GM12878 (cell line): ENCODE results near the gene KRT86. TPM values are rescaled to one million over a fixed set of nuclear protein-coding genes. Genes with fewer than 3 reads are reported as not detected.

Experiments
- ATAC-seq: fragments of 200-7000 bp; cut with Tn5 transposase; 3 replicates; pipeline ENCODE4 v1.9.1; 2020; ENCODE audit warnings: mild to moderate bottlenecking, moderate library complexity
- BruUV-seq: library from RNA; stranded (reverse); fragments of 400-500 nt; replicated peaks from 2 replicates; lab custom pipeline; 2021; lab: Mats Ljungman, UMichigan
- CTCF ChIA-PET: fragments of 300-600 bp; sonication (Branson Sonifier 250); formaldehyde crosslinking; extraction: SDS; loops from one replicate; lab custom pipeline; 2021; ENCODE audit warnings: inconsistent platforms; lab: Yijun Ruan, JAX
- POLR2A ChIA-PET: fragments of 350-600 bp; formaldehyde crosslinking; extraction: SDS; loops from one replicate; lab custom pipeline; 2021; ENCODE audit warnings: inconsistent platforms; lab: Charles Lee
- RAD21 ChIA-PET: fragments of 300-600 bp; sonication (Branson Sonifier 250); formaldehyde crosslinking; loops from one replicate; lab custom pipeline; 2023; ENCODE audit warnings: antibody characterized with exemption; ENCODE audit not compliant: unreplicated experiment; lab: Charles Lee
- SMC1A ChIA-PET: fragments of 300-600 bp; sonication (Branson Sonifier 250); formaldehyde crosslinking; loops from one replicate; lab custom pipeline; 2023; ENCODE audit not compliant: unreplicated experiment, uncharacterized antibody; lab: Charles Lee
- DNase-seq: peaks from one replicate; pipeline ENCODE4 v3.0.0-alpha.2; 2011; ENCODE audit warnings: low read depth, low spot score
- FAIRE-seq: peaks from 3 replicates; lab custom pipeline; 2011; peaks lifted over from hg19 to GRCh38; lab: Jason Lieb, UNC
- H2AFZ ChIP-seq: 2 replicates; pipeline ENCODE4 v1.6.0; 2011; ENCODE audit warnings: low read depth, low read length, control low read depth; ENCODE audit not compliant: control insufficient read depth
- H3K27ac ChIP-seq: 2 replicates; pipeline ENCODE4 v1.5.1; 2011; ENCODE audit warnings: control low read depth; ENCODE audit not compliant: control insufficient read depth, insufficient read depth
- H3K27me3 ChIP-seq, 2 experiments: replicated peaks in 1 of 2; 2 replicates each; pipeline versions ENCODE4 v1.6.0 to v1.6.1; 2011; ENCODE audit warnings: low read length in 1 of 2; ENCODE audit not compliant: control insufficient read depth in 2 of 2, insufficient read depth in 2 of 2
- H3K36me3 ChIP-seq, 2 experiments: 2 replicates each; pipeline ENCODE4 v1.5.1; 2011; ENCODE audit warnings: low read length in 1 of 2; ENCODE audit not compliant: control insufficient read depth in 2 of 2, insufficient read depth in 2 of 2
- H3K4me1 ChIP-seq: 2 replicates; pipeline ENCODE4 v1.6.1; 2011; ENCODE audit warnings: mild to moderate bottlenecking, low read length, moderate library complexity, mixed read lengths; ENCODE audit not compliant: control insufficient read depth, insufficient read depth
- H3K4me2 ChIP-seq: 2 replicates; pipeline ENCODE4 v1.6.0; 2011; ENCODE audit warnings: control low read depth; ENCODE audit not compliant: control insufficient read depth, insufficient read depth
- H3K4me3 ChIP-seq: fragments of 200-600 bp; sonication (generic); 2 replicates; pipeline ENCODE4 v1.5.1; 2016
- H3K79me2 ChIP-seq: 2 replicates; pipeline ENCODE4 v1.6.0; 2011; ENCODE audit warnings: low read length; ENCODE audit not compliant: control insufficient read depth, insufficient read depth
- H3K9ac ChIP-seq: 2 replicates; pipeline ENCODE4 v1.8.0; 2011; ENCODE audit warnings: low read length, control low read depth, mixed read lengths; ENCODE audit not compliant: control insufficient read depth, insufficient read depth
- H3K9me3 ChIP-seq: replicated peaks from 3 replicates; pipeline ENCODE4 v1.5.1; 2011; ENCODE audit warnings: mild to moderate bottlenecking, low read length; ENCODE audit not compliant: control insufficient read depth, insufficient read depth
- H4K20me1 ChIP-seq: 2 replicates; pipeline ENCODE4 v1.6.0; 2011; ENCODE audit not compliant: control insufficient read depth, insufficient read depth
- HDAC2 ChIP-seq: fragments of 200-600 bp; sonication (generic); IDR thresholded peaks from 2 replicates; pipeline ENCODE4 v1.6.1; 2017
- HDGF ChIP-seq: fragments of 450-650 bp; IDR thresholded peaks from 2 replicates; pipeline ENCODE4 v1.6.1; 2016; ENCODE audit warnings: antibody characterized with exemption
- IKZF1 ChIP-seq: fragments of 450-650 bp; conservative IDR thresholded peaks from 2 replicates; pipeline ENCODE4 v1.6.1; 2017; ENCODE audit warnings: antibody characterized with exemption, mild to moderate bottlenecking
- JUNB ChIP-seq: IDR thresholded peaks from 2 replicates; pipeline ENCODE4 v1.6.1; 2016; ENCODE audit warnings: antibody characterized with exemption, mild to moderate bottlenecking
- NBN ChIP-seq: fragments of 450-650 bp; IDR thresholded peaks from 2 replicates; pipeline ENCODE4 v1.6.1; 2016
- NR2C1 ChIP-seq: fragments of 450-650 bp; IDR thresholded peaks from 2 replicates; pipeline ENCODE4 v1.6.1; 2017; ENCODE audit warnings: antibody characterized with exemption, mild to moderate bottlenecking, moderate library complexity
- PAX5 ChIP-seq: IDR thresholded peaks from 2 replicates; pipeline ENCODE4 v1.6.1; 2011; ENCODE audit warnings: low read depth, low read length, borderline replicate concordance
- POU2F2 ChIP-seq: IDR thresholded peaks from 3 replicates; pipeline ENCODE4 v1.6.1; 2011; ENCODE audit warnings: low read depth, mild to moderate bottlenecking, low read length, borderline replicate concordance
- RAD21 ChIP-seq: IDR thresholded peaks from 2 replicates; pipeline ENCODE4 v1.6.1; 2011; ENCODE audit warnings: mild to moderate bottlenecking, low read depth, low read length, moderate library complexity; ENCODE audit not compliant: insufficient read depth
- SP1 ChIP-seq: IDR thresholded peaks from one replicate; pipeline ENCODE4 v1.6.1; 2011; ENCODE audit warnings: low read depth, low read length
- SREBF1 ChIP-seq: IDR thresholded peaks from 2 replicates; pipeline ENCODE4 v1.6.1; 2012; ENCODE audit warnings: mild to moderate bottlenecking, low read length
- WRNIP1 ChIP-seq: IDR thresholded peaks from 2 replicates; pipeline ENCODE4 v1.6.1; 2011; ENCODE audit warnings: low read depth, low read length, improper control_type of control experiment, borderline replicate concordance
- WGBS: methylation state at CpG from one replicate; pipeline ENCODE4 v1.1.6; 2016; ENCODE audit warnings: low lambda C conversion rate; ENCODE audit not compliant: insufficient replicate concordance, insufficient coverage; ENCODE audit errors: missing lambda C conversion rate; 5-methylcytosine and 5-hydroxymethylcytosine counted together
- in situ Hi-C: fragments of 300-500 bp; cut with MboI; formaldehyde crosslinking; loops from 9 replicates; pipeline ENCODE4 v1.14.3; 2018; ENCODE audit warnings: mixed read lengths
- intact Hi-C: fragments of 100-400 bp; cut with micrococcal nuclease; formaldehyde crosslinking; loops from one replicate; pipeline ENCODE4 v1.14.2; 2022; ENCODE audit not compliant: unreplicated experiment
- polyA plus RNA-seq, 11 experiments: library from polyadenylated mRNA; depleted of rRNA in 4 of 11; unstranded in 6 of 11; stranded (reverse) in 5 of 11; fragments of >200 nt; fragmentation: Nextera tagmentation in 4 of 11; fragmentation: Illumina TruSeq in 1 of 11; extraction: Ambion mirVana in 4 of 11; extraction: Trizol in 1 of 11; gene quantifications; 1 replicate in 1 of 11; 2 replicates in 10 of 11; pipeline versions ENCODE4 v1.2.1 to v1.2.3, GENCODE V29; 2011 to 2016; ENCODE audit warnings: inconsistent platforms in 2 of 11, missing spikeins in 2 of 11, low read depth in 1 of 11
- total RNA-seq, 4 experiments: library from RNA; depleted of rRNA in 3 of 4; stranded (reverse); fragments of >200 nt in 3 of 4; fragmentation: Illumina TruSeq in 1 of 4; extraction: Trizol in 1 of 4; gene quantifications; 2 replicates each; pipeline versions ENCODE4 v1.2.1 to v1.2.3, GENCODE V29; 2013 to 2021
- TF ChIP-seq, protein P1 (sequence below): fragments of 450-650 bp; IDR thresholded peaks from 2 replicates; pipeline ENCODE4 v1.6.1; 2016; ENCODE audit warnings: mild to moderate bottlenecking, moderate library complexity, borderline replicate concordance
- TF ChIP-seq, protein P2 (sequence below): fragments of 450-650 bp; IDR thresholded peaks from 2 replicates; pipeline ENCODE4 v1.6.1; 2018; ENCODE audit warnings: borderline replicate concordance, mild to moderate bottlenecking; ENCODE audit not compliant: partially characterized antibody
- TF ChIP-seq, protein P3 (sequence below): fragments of 450-650 bp; IDR thresholded peaks from 2 replicates; pipeline ENCODE4 v1.6.1; 2017; ENCODE audit warnings: mild to moderate bottlenecking

KRT86 gene
- total and polyA plus RNA-seq, 10 of the 15 experiments (the other 5 are each of a cell fraction or from before 2014, with no cell fraction given) = 0.11 to 0.54 (median 0.18) TPM; not detected in 4

DNA sequence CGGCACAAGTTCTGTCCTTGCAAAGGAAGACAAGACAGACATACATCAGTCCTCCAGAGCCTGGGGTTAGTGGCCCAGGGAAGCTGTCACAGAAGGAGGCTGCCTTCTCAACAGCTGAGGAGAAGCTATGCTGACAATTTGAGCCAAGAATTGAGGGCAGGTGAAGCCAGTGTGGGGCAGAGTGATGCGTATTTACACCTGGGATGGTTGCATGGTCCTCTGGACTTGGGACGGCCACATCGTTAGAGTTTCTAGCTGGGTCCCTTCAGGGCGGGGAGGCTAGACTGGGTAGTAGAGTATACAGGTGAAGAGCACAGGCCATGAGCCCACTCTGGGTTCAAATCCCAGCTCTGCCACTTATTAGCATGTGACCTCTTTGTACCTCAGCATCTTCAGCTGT is 76.3 kb downstream of the KRT86 start (continued):
- TF ChIP-seq, protein P1, sequence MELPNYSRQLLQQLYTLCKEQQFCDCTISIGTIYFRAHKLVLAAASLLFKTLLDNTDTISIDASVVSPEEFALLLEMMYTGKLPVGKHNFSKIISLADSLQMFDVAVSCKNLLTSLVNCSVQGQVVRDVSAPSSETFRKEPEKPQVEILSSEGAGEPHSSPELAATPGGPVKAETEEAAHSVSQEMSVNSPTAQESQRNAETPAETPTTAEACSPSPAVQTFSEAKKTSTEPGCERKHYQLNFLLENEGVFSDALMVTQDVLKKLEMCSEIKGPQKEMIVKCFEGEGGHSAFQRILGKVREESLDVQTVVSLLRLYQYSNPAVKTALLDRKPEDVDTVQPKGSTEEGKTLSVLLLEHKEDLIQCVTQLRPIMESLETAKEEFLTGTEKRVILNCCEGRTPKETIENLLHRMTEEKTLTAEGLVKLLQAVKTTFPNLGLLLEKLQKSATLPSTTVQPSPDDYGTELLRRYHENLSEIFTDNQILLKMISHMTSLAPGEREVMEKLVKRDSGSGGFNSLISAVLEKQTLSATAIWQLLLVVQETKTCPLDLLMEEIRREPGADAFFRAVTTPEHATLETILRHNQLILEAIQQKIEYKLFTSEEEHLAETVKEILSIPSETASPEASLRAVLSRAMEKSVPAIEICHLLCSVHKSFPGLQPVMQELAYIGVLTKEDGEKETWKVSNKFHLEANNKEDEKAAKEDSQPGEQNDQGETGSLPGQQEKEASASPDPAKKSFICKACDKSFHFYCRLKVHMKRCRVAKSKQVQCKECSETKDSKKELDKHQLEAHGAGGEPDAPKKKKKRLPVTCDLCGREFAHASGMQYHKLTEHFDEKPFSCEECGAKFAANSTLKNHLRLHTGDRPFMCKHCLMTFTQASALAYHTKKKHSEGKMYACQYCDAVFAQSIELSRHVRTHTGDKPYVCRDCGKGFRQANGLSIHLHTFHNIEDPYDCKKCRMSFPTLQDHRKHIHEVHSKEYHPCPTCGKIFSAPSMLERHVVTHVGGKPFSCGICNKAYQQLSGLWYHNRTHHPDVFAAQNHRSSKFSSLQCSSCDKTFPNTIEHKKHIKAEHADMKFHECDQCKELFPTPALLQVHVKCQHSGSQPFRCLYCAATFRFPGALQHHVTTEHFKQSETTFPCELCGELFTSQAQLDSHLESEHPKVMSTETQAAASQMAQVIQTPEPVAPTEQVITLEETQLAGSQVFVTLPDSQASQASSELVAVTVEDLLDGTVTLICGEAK = no peak

DNA sequence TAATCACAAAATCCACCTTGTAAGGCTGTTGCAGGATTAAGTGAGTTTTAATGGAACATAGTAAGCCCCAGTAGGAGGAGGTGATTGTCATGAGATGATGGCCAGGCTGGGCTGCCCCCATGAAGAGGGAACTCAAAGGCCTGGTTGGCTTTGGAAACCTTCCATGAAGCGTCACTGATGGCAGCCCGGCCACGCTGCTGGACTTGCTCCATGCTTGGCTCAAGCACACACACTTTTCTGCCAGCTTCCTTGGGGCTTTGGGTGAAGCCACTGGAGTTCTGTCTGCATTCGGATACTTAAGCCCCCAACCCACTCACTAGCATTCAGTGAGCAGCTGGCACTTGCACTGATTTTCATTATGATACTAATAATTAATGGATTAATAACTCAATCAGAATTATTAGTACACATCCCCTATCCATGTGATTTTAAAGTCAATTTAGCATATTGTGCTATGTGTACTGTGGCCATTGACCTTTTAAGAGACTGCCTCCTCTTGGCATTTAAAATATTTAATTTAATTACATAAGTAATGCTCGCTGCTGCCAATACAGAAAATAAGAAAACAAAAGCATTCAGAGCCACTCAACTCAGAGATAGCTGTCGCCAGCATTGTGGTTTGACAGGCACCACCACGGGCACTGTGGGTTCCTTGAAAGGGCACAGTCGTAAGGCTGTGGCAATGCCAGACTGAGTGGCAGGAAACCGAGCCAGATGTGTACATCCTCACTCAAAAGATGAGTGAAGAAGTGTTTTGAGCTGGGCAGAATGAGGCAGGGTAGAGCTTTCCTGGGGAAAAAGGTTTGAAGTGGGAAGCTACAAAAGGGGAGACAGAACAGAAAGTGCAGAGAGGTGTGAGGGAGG is 77.0 kb downstream of the KRT86 start:
- no peak overlapping the region for H3K4me2 ChIP-seq
- H3K27me3 ChIP-seq = peaks cover 0 to 3% of the 10 kb centered on the region in 2 experiments; a peak in 1 of 4 replicates
- 16% methylated on average over 9 of the region's 9 CpGs for WGBS
- ChIA-PET RAD21 (no interaction called here), CTCF (interaction anchor here (1.1 to 1.8 kb wide), 2 partner anchors 10 to 14 kb away, joined by 3 to 8 read pairs; no protein-coding TSS in a partner anchor), POLR2A (no interaction called here), SMC1A (no interaction called here)
- in situ Hi-C loops (no loop called here), intact Hi-C loops (no loop called here)
- H3K79me2 ChIP-seq = no peaks in the 10 kb centered on the region
- ATAC-seq = no peak
- no peak overlapping the region for H2AFZ ChIP-seq
- BruUV-seq = no TSS peak
- H3K27ac ChIP-seq = no peak overlapping the region
- no peaks in the 10 kb centered on the region for H3K36me3 ChIP-seq
- H3K9ac ChIP-seq = no peak overlapping the region
- DNase-seq = no peak
- no peak overlapping the region for H3K4me3 ChIP-seq
- no peak for FAIRE-seq
- H3K9me3 ChIP-seq = no peaks in the 10 kb centered on the region
- H3K4me1 ChIP-seq = no peaks in the 10 kb centered on the region
- no peaks in the 10 kb centered on the region for H4K20me1 ChIP-seq
- TF ChIP-seq WRNIP1 = no peak
- no peak for TF ChIP-seq POU2F2
- TF ChIP-seq HDGF = no peak
- no peak for TF ChIP-seq NR2C1
- no peak for TF ChIP-seq RAD21
- TF ChIP-seq PAX5 = no peak
- TF ChIP-seq NBN = no peak
- TF ChIP-seq SREBF1 = no peak
- TF ChIP-seq, protein P2, sequence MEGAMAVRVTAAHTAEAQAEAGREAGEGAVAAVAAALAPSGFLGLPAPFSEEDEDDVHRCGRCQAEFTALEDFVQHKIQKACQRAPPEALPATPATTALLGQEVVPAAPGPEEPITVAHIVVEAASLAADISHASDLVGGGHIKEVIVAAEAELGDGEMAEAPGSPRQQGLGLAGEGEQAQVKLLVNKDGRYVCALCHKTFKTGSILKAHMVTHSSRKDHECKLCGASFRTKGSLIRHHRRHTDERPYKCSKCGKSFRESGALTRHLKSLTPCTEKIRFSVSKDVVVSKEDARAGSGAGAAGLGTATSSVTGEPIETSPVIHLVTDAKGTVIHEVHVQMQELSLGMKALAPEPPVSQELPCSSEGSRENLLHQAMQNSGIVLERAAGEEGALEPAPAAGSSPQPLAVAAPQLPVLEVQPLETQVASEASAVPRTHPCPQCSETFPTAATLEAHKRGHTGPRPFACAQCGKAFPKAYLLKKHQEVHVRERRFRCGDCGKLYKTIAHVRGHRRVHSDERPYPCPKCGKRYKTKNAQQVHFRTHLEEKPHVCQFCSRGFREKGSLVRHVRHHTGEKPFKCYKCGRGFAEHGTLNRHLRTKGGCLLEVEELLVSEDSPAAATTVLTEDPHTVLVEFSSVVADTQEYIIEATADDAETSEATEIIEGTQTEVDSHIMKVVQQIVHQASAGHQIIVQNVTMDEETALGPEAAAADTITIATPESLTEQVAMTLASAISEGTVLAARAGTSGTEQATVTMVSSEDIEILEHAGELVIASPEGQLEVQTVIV = no peak
- TF ChIP-seq SP1 = no peak
- TF ChIP-seq JUNB = no peak
- TF ChIP-seq, protein P3, sequence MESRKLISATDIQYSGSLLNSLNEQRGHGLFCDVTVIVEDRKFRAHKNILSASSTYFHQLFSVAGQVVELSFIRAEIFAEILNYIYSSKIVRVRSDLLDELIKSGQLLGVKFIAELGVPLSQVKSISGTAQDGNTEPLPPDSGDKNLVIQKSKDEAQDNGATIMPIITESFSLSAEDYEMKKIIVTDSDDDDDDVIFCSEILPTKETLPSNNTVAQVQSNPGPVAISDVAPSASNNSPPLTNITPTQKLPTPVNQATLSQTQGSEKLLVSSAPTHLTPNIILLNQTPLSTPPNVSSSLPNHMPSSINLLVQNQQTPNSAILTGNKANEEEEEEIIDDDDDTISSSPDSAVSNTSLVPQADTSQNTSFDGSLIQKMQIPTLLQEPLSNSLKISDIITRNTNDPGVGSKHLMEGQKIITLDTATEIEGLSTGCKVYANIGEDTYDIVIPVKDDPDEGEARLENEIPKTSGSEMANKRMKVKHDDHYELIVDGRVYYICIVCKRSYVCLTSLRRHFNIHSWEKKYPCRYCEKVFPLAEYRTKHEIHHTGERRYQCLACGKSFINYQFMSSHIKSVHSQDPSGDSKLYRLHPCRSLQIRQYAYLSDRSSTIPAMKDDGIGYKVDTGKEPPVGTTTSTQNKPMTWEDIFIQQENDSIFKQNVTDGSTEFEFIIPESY = no peak
- TF ChIP-seq IKZF1 = no peak
- no peak for TF ChIP-seq HDAC2
